Endothelial cell (in vitro differentiated cells): Measurements from ENCODE around the gene P4HTM. TPM values are rescaled to one million over a fixed set of nuclear protein-coding genes. Genes with fewer than 3 reads are reported as not detected.

ENCODE experiments used
- DNase-seq: peaks from one replicate; pipeline ENCODE4 v3.0.0; 2021; ENCODE audit warnings: low spot score
- H3K27ac Mint-ChIP-seq: one replicate; pipeline ENCODE4 v1.8.0; 2021; ENCODE audit warnings: mixed read lengths, inconsistent platforms; ENCODE audit not compliant: unreplicated experiment
- H3K27me3 Mint-ChIP-seq: one replicate; pipeline ENCODE4 v1.8.0; 2021; ENCODE audit warnings: mild to moderate bottlenecking, moderate library complexity, mixed read lengths, inconsistent platforms; ENCODE audit not compliant: unreplicated experiment
- H3K36me3 Mint-ChIP-seq: one replicate; pipeline ENCODE4 v1.8.0; 2021; ENCODE audit warnings: mild to moderate bottlenecking, low read depth, mixed read lengths, inconsistent platforms; ENCODE audit not compliant: unreplicated experiment
- H3K4me1 Mint-ChIP-seq: one replicate; pipeline ENCODE4 v1.8.0; 2021; ENCODE audit warnings: mild to moderate bottlenecking, mixed read lengths, inconsistent platforms; ENCODE audit not compliant: unreplicated experiment
- H3K4me3 Mint-ChIP-seq: one replicate; pipeline ENCODE4 v1.8.0; 2021; ENCODE audit warnings: mild to moderate bottlenecking, mixed read lengths, inconsistent platforms; ENCODE audit not compliant: unreplicated experiment
- H3K9me3 Mint-ChIP-seq: one replicate; pipeline ENCODE4 v1.8.0; 2021; ENCODE audit warnings: mixed read lengths, inconsistent platforms; ENCODE audit not compliant: unreplicated experiment
- total RNA-seq: library from RNA; stranded (reverse); fragmentation: NEBNext Ultra II Directional; extraction: Animal tissue kit (Norgen Biotek cat#: 25700); gene quantifications from one replicate; pipeline ENCODE4 v1.2.1, GENCODE V29; 2021; ENCODE audit not compliant: unreplicated experiment
- TF ChIP-seq, protein P1 (sequence below): fragments of 200-600 bp; sonication (generic); IDR thresholded peaks from one replicate; pipeline ENCODE4 v1.5.0; 2021; ENCODE audit warnings: antibody characterized with exemption; ENCODE audit not compliant: unreplicated experiment

Gene P4HTM
- total RNA-seq, 1 donor from 2014 or later: 9.3 TPM

DNA sequence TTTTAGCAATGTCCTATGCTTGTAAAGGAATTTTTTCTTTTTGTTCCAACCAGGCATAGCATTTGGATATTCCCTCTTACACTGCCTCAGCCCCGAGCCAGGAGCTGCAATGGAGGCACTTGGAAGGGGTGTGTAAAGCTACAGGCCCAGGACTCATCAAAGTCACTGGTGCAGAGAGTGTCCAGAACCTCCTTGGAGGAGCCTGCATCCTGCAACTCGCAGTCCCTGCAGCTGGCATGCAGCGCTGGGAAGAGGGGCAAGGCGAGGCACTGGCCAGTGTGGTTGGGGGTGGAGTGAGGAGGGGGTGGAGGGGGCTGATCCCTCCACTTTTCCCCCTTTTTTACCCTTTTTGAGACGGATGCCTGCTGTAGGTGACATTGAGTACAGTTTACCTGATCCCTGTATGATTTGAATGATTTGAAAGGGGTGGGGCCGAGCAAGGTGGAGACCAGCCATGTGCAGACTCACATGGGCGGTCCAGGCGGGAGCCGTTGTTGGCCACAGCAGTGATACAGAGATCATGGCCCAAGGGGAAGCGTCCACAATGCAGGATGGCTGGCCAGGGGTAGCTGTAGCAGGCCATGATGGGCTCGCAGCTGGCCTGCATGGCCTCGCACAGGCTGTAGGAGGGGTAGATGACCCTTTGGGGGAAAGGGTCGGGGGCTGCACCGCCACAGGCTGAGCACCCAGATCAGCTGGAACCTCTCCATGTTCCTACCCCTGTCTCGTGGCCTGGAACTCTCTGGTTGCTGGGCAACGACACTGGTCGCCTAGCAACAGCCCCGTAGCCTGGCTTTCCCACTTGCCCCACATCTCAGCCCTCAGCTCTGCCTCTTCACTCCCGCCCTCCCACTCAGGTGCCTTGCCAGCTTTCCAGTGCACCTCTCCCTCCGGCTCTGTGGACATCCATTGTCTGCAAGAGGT lies 7.9 kb downstream of the P4HTM start:
- Mint-ChIP-seq H3K4me1 (no peaks in the 10 kb centered on the region), H3K27ac (no peak overlapping the region), H3K27me3 (peaks cover 2% of the 10 kb centered on the region), H3K9me3 (no peaks in the 10 kb centered on the region), H3K4me3 (no peak overlapping the region), H3K36me3 (peaks cover 12% of the 10 kb centered on the region)
- DNase-seq: no peak
- TF ChIP-seq, protein P1, sequence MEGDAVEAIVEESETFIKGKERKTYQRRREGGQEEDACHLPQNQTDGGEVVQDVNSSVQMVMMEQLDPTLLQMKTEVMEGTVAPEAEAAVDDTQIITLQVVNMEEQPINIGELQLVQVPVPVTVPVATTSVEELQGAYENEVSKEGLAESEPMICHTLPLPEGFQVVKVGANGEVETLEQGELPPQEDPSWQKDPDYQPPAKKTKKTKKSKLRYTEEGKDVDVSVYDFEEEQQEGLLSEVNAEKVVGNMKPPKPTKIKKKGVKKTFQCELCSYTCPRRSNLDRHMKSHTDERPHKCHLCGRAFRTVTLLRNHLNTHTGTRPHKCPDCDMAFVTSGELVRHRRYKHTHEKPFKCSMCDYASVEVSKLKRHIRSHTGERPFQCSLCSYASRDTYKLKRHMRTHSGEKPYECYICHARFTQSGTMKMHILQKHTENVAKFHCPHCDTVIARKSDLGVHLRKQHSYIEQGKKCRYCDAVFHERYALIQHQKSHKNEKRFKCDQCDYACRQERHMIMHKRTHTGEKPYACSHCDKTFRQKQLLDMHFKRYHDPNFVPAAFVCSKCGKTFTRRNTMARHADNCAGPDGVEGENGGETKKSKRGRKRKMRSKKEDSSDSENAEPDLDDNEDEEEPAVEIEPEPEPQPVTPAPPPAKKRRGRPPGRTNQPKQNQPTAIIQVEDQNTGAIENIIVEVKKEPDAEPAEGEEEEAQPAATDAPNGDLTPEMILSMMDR: no peak

DNA sequence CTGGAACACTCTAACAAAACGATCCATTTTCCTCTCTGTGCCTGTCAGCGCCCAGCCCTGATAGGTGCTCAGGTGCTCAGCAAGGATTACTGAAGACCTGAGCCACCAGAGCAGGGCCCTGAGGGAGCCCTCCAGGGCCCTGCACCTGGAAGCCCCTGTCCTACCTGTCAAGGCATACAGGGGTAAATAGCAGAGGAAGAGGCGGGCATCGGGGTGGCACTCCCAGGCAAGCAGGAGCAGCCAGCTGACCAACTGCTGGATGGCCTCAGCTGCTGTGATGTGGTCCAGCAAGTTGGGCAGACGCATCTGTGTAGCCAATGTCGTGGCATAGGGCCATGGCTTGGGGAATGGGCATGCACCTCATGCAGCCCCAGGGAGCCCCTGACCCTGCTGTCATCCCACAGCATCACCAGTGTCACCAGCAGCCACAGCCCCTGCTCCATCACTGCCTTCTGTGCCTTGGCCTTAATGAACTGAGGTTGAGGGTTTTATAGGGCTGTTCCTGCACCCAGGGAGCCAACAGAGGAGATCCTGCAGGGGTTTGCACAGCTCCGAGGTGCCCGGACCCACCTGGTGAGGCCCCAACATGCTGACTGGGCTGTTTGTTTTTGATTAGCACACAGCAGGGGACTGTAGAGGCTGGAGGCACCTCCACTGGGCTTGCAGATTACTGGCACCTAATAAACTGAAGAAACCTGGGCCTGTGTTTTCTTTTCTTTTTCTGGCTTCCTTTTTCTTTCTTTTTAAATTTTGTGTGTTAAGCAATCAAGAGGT lies 9.2 kb downstream of the P4HTM start:
- DNase-seq: no peak
- Mint-ChIP-seq H3K4me1 (no peaks in the 10 kb centered on the region), H3K27me3 (peaks cover 2% of the 10 kb centered on the region), H3K9me3 (no peaks in the 10 kb centered on the region), H3K27ac (no peak overlapping the region), H3K36me3 (peaks cover 12% of the 10 kb centered on the region), H3K4me3 (no peak overlapping the region)
- TF ChIP-seq, protein P1: no peak

DNA sequence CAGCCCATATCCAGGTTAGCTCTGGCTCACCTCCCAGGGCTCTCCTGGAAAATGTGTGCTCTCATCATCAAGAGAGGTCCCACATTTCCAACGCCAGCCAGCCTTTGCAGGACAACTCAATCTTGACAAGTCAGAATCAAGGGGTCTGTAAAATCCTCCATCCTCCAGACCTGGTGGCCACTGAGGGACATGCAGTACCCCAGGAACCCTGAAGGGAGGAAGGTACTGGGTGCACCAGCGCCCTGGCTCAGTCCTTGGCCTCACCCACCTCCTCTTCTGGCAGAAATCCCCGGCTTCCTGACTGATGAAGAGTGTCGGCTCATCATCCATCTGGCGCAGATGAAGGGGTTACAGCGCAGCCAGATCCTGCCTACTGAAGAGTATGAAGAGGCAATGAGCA lies 11.1 kb downstream of the P4HTM start:
- TF ChIP-seq, protein P1: no peak
- H3K4me3 Mint-ChIP-seq: no peak overlapping the region
- no peak overlapping the region for H3K27ac Mint-ChIP-seq
- H3K9me3 Mint-ChIP-seq: no peaks in the 10 kb centered on the region
- peaks cover 7% of the 10 kb centered on the region for H3K36me3 Mint-ChIP-seq
- DNase-seq: no peak
- no peaks in the 10 kb centered on the region for H3K4me1 Mint-ChIP-seq
- peaks cover 2% of the 10 kb centered on the region for H3K27me3 Mint-ChIP-seq

DNA sequence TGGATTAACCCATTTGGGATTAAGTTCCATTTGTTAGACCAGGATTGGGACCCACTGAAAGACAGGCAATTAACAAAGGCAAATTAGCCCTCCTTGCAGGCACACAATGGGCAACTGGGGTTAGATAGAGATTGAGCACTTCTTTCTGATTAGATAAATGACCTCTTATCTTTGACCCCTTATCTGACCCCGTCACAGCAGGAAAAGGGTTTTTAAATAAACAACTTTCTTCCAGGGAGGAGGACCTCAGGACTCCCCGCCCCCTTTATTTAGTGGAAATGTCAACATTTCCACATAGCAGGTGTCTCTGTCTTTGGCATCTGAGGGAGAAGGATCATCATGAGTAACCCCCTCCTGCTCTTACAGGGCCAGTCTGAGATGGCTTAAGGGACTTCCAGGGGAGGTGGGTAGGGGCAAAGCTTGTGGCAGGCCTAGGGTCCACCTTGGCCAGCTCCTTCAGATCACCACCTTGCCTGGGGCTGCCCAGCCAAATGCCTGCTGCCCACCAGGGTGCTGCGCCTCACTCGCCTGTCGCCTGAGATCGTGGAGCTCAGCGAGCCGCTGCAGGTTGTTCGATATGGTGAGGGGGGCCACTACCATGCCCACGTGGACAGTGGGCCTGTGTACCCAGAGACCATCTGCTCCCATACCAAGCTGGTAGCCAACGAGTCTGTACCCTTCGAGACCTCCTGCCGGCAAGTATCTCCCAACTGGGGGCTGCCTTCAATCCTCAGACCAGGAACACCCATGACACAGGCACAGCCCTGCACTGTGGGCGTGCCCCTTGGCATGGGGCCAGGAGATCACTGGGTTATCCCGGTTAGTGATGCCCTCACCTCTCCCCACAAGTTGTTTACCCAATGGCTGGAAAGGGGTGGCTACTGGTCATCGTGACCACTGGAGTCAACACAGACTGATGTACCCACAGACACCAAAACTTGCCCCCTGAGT lies 14.6 kb downstream of the P4HTM start:
- peaks cover 8% of the 10 kb centered on the region for H3K27me3 Mint-ChIP-seq
- TF ChIP-seq, protein P1: no peak
- peaks cover 15% of the 10 kb centered on the region for H3K4me1 Mint-ChIP-seq
- H3K36me3 Mint-ChIP-seq: peaks cover 7% of the 10 kb centered on the region
- DNase-seq: no peak
- H3K9me3 Mint-ChIP-seq: no peaks in the 10 kb centered on the region
- no peak overlapping the region for H3K4me3 Mint-ChIP-seq
- H3K27ac Mint-ChIP-seq: no peak overlapping the region
